Upper lobe of left lung (tissue), 6 donors: ENCODE results near the gene PQBP1. TPM values are rescaled to one million over a fixed set of nuclear protein-coding genes. Genes with fewer than 3 reads are reported as not detected.
"Not testable (repeated sequence)": the region's sequence is repeated elsewhere in the genome, so short reads cannot be mapped to it uniquely, and the experiment has no call there.

ENCODE experiments used
- ATAC-seq, 2 donors: fragments of 200-7000 bp; cut with Tn5 transposase; one replicate each; pipeline ENCODE4 v1.9.1; 2022; ENCODE audit warnings: mild to moderate bottlenecking in 2 of 2, moderate library complexity in 2 of 2; ENCODE audit not compliant: low FRiP score in 2 of 2
- DNase-seq, 2 donors: peaks; one replicate each; pipeline ENCODE4 v3.0.0-alpha.2; 2019 to 2020
- H3K27ac ChIP-seq, 4 donors: fragments of 200-600 bp; sonication (generic); one replicate each; pipeline ENCODE4 v1.5.1; 2016 to 2019
- H3K27me3 ChIP-seq, 4 donors: fragments of 200-600 bp; sonication (generic); one replicate each; pipeline ENCODE4 v1.5.1; 2017 to 2019
- H3K36me3 ChIP-seq, 4 donors: fragments of 200-600 bp; sonication (generic); one replicate each; pipeline ENCODE4 v1.5.1; 2016 to 2019
- H3K4me1 ChIP-seq, 4 donors: fragments of 200-600 bp; sonication (generic); one replicate each; pipeline ENCODE4 v1.5.1; 2018 to 2019
- H3K4me3 ChIP-seq, 4 donors: fragments of 200-600 bp; sonication (generic); one replicate each; pipeline ENCODE4 v1.5.1; 2017 to 2019; ENCODE audit warnings: mild to moderate bottlenecking in 2 of 4, moderate library complexity in 1 of 4
- H3K9me3 ChIP-seq, 4 donors: fragments of 200-600 bp; sonication (generic); one replicate each; pipeline ENCODE4 v1.5.1; 2018 to 2019
- CTCF ChIP-seq, 6 experiments: fragments of 450-650 bp in 4 of 6; fragments of 200-600 bp in 2 of 6; sonication (generic) in 2 of 6; IDR thresholded peaks; one replicate each; pipeline ENCODE4 v1.5.1; 2016 to 2019; ENCODE audit warnings: antibody characterized with exemption in 6 of 6
- EP300 ChIP-seq, 4 donors: sonication (generic); formaldehyde crosslinking; IDR thresholded peaks; one replicate each; pipeline ENCODE4 v1.5.1; 2017; ENCODE audit warnings: antibody characterized with exemption in 4 of 4, control low read depth in 2 of 4
- POLR2A ChIP-seq, 4 donors: fragments of 450-650 bp; IDR thresholded peaks; one replicate each; pipeline ENCODE4 v1.5.1; 2016 to 2017; ENCODE audit warnings: antibody characterized with exemption in 4 of 4, mild to moderate bottlenecking in 2 of 4
- POLR2AphosphoS5 ChIP-seq, 2 donors: sonication (generic); formaldehyde crosslinking; IDR thresholded peaks; one replicate each; pipeline ENCODE4 v1.5.1; 2017; ENCODE audit warnings: antibody characterized with exemption in 2 of 2
- WGBS, 2 donors: methylation state at CpG; one replicate each; pipeline ENCODE4 v1.1.5; 2017 to 2018; 5-methylcytosine and 5-hydroxymethylcytosine counted together
- total RNA-seq, 6 donors: library from RNA; depleted of rRNA in 4 of 6; stranded (reverse); fragments of >200 nt in 4 of 6; gene quantifications; one replicate each; pipeline versions ENCODE4 v1.1.0 to v1.2.1, GENCODE V29; 2016 to 2021
- donor health status: DM: no; HTN: no; CAD: no; lungs with moderate emphysema.
- donor health status: DM: no; HTN: yes; CAD: no; lungs with severe emphysema.

PQBP1 gene
- total RNA-seq, 6 donors from 2014 or later, result 49.1 to 76.9 (median 65.2) TPM

- no peaks in the 10 kb centered on the region for H3K4me1 ChIP-seq
- 47 to 58% methylated on average over 5 of the region's 5 CpGs for WGBS, 2 donors
- no peaks in the 10 kb centered on the region for H3K27me3 ChIP-seq
- no peak overlapping the region for H3K27ac ChIP-seq
- ATAC-seq (no peak), DNase-seq (no peak)
- no peak overlapping the region for H3K4me3 ChIP-seq
- no peaks in the 10 kb centered on the region for H3K36me3 ChIP-seq
- TF ChIP-seq EP300 (IDR thresholded peaks at IDR 0.05), result no peak
- TF ChIP-seq CTCF (IDR thresholded peaks at IDR 0.05), result no peak
- no peak for TF ChIP-seq POLR2AphosphoS5 (IDR thresholded peaks at IDR 0.05)
- TF ChIP-seq POLR2A (IDR thresholded peaks at IDR 0.05), result no peak
- H3K9me3 ChIP-seq, result no peaks in the 10 kb centered on the region
These were observed 42.8 kb upstream of the PQBP1 start for GRCh38 chrX:48854898-48855297.

GRCh38 chrX:48864210-48864609 is 33.5 kb upstream of the PQBP1 start:
- no peaks in the 10 kb centered on the region for H3K36me3 ChIP-seq
- no peak overlapping the region for H3K4me3 ChIP-seq
- H3K4me1 ChIP-seq, result no peaks in the 10 kb centered on the region
- H3K9me3 ChIP-seq, result no peaks in the 10 kb centered on the region
- no peaks in the 10 kb centered on the region for H3K27me3 ChIP-seq
- ATAC-seq (no peak), DNase-seq (no peak)
- H3K27ac ChIP-seq, result no peak overlapping the region
- WGBS, 2 donors, result 30 to 38% methylated on average over 4 of the region's 4 CpGs
- TF ChIP-seq POLR2A (IDR thresholded peaks at IDR 0.05) (no peak), CTCF (IDR thresholded peaks at IDR 0.05) (no peak), EP300 (IDR thresholded peaks at IDR 0.05) (no peak), POLR2AphosphoS5 (IDR thresholded peaks at IDR 0.05) (no peak)

GRCh38 chrX:48872017-48872416 is 25.7 kb upstream of the PQBP1 start:
- not testable (repeated sequence) for H3K27ac ChIP-seq, H3K36me3 ChIP-seq, DNase-seq, H3K4me3 ChIP-seq, H3K9me3 ChIP-seq, ATAC-seq, H3K27me3 ChIP-seq, H3K4me1 ChIP-seq
- 57 to 73% methylated on average over 1 of the region's 2 CpGs for WGBS, 2 donors

DNA sequence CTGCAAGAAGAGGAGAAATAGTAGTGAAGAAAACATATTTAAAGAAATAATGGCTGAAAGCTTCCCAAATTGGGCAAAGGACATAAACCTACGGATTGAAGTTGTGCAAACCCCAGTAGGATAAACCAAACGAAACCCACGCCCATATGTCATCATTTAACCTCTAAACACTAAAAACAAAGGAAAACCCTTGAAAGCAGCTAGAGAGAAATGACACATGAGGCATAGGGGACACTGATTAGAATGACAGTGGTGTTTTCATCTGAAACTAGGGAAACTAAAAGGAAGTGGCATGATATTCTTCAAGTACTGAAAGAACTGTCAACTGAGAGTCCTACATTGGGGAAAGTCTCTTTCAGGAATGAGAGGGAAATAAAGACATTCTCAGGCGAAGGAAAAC is 20.8 kb upstream of the PQBP1 start:
- not testable (repeated sequence) for H3K36me3 ChIP-seq, DNase-seq, H3K9me3 ChIP-seq, H3K4me1 ChIP-seq, H3K27ac ChIP-seq, H3K27me3 ChIP-seq, H3K4me3 ChIP-seq, ATAC-seq
- 61 to 62% methylated on average over 3 to 4 of the region's 4 CpGs for WGBS, 2 donors

- ATAC-seq, result no peak
- Histone ChIP-seq H3K36me3 (no peaks in the 10 kb centered on the region), H3K9me3 (no peaks in the 10 kb centered on the region), H3K27me3 (no peaks in the 10 kb centered on the region), H3K27ac (no peak overlapping the region), H3K4me1 (no peaks in the 10 kb centered on the region), H3K4me3 (no peak overlapping the region)
- TF ChIP-seq CTCF (IDR thresholded peaks at IDR 0.05) (no peak), POLR2AphosphoS5 (IDR thresholded peaks at IDR 0.05) (no peak), POLR2A (IDR thresholded peaks at IDR 0.05) (no peak), EP300 (IDR thresholded peaks at IDR 0.05) (no peak)
- DNase-seq, result no peak
- 77 to 80% methylated on average over 10 of the region's 10 CpGs for WGBS, 2 donors
These were observed 14.0 kb upstream of the PQBP1 start for GRCh38 chrX:48883729-48884128.

DNA sequence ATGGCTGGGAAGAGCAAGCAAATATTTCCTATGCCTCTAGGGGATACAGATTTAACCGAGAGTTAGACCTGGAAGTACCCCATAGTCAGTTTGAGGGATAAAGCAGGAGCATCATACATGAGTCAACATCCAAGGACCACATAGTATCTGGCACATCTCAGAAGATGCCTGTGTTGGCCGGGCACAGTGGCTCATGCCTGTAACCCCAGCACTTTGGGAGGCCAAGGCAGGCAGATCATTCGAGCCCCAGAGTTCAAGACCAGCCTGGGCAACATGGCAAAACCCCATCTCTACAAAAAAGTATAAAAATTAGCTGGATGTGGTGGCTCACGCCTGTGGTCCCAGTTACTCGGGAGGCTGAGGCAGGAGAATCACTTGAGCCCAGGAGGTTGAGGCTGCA is 11.1 kb upstream of the PQBP1 start:
- H3K27me3 ChIP-seq, H3K27ac ChIP-seq, H3K4me3 ChIP-seq, DNase-seq, H3K4me1 ChIP-seq, ATAC-seq, H3K36me3 ChIP-seq, H3K9me3 ChIP-seq: not testable (repeated sequence)
- 84% methylated on average over 5 of the region's 5 CpGs; no CpG with 5 or more reads in 1 of the 2 donors for WGBS, 2 donors
